Activated T-helper 17 cell treated with anti-CD3 and anti-CD28 coated beads, Interleukin-2, amount 50 U/mL, for 72 hours (primary cell): ENCODE measurements around the gene CLECL1. TPM values are rescaled to one million over a fixed set of nuclear protein-coding genes. Genes with fewer than 3 reads are reported as not detected.
"Not testable (repeated sequence)": the region's sequence is repeated elsewhere in the genome, so short reads cannot be mapped to it uniquely, and the experiment has no call there.

Experiments used
- ATAC-seq: fragments of 150-1000 bp; cut with Tn5 transposase; replicated peaks from 2 replicates; pipeline ENCODE4 v1.10.0; 2021; ENCODE audit warnings: mild to moderate bottlenecking, moderate library complexity
- H3K27ac Mint-ChIP-seq: one replicate; pipeline ENCODE4 v1.8.0; 2022; ENCODE audit warnings: mixed read lengths
- H3K27me3 Mint-ChIP-seq: one replicate; pipeline ENCODE4 v1.8.0; 2022; ENCODE audit warnings: mixed read lengths
- H3K36me3 Mint-ChIP-seq: one replicate; pipeline ENCODE4 v1.8.0; 2022; ENCODE audit warnings: low read depth, mild to moderate bottlenecking, mixed read lengths
- H3K4me1 Mint-ChIP-seq: one replicate; pipeline ENCODE4 v1.8.0; 2022; ENCODE audit warnings: mixed read lengths
- H3K4me3 Mint-ChIP-seq: one replicate; pipeline ENCODE4 v1.8.0; 2022; ENCODE audit warnings: mild to moderate bottlenecking, mixed read lengths
- H3K9me3 Mint-ChIP-seq: one replicate; pipeline ENCODE4 v1.8.0; 2022; ENCODE audit warnings: mixed read lengths
- total RNA-seq, 2 donors: library from RNA; stranded (reverse); gene quantifications; one replicate each; pipeline ENCODE4 v1.2.3, GENCODE V29; 2022

Gene CLECL1
- total RNA-seq, 2 donors from 2014 or later, result 6.1 to 7.7 TPM

DNA sequence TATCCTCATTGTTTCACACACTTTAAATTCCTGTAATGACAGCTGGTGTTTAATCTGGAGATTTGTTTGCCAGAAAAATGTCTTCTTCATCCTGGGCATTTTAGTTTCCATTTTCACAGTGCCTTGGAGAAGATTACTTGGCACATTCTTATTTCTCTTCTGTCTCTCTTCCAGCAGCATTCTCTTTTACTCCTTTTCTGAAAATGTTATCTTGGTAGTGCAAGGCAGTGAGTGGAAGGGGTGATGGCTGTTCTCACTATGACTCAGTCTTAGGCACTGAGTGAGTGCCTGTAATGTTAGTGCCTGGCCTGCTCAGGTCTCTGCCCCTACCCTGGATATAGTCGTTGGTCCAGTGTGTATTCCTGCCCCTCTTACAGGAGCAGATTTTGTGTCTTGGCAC lies 13.1 kb downstream of the CLECL1 start:
- ATAC-seq, result peak; percentile 96
- Mint-ChIP-seq H3K9me3 (no peaks in the 10 kb centered on the region), H3K4me1 (peaks cover 5% of the 10 kb centered on the region), H3K27me3 (no peaks in the 10 kb centered on the region), H3K4me3 (no peak overlapping the region), H3K27ac (no peak overlapping the region), H3K36me3 (no peaks in the 10 kb centered on the region)

DNA sequence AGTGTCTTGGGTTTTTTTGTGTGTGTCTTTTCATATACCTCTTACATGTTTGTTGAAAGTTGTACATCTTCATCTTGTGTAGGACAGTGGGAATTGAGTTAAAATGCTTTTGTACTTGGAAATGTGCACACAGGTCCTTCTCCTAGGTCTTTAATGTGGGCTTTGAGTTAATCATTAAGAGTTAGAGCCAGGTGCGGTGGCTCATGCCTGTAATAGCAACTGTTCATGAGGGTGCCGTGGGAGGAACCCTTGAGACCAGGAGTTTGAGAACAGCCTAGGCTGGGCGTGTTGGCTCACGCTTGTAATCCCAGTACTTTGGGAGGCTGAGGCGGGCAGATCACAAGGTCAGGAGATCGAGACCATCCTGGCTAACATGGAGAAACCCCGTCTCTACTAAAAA lies 13.9 kb downstream of the CLECL1 start:
- Mint-ChIP-seq H3K4me1 (peaks cover 5% of the 10 kb centered on the region), H3K36me3 (no peaks in the 10 kb centered on the region), H3K4me3 (no peak overlapping the region), H3K9me3 (no peaks in the 10 kb centered on the region), H3K27ac (no peak overlapping the region), H3K27me3 (no peaks in the 10 kb centered on the region)
- ATAC-seq, result no peak

DNA sequence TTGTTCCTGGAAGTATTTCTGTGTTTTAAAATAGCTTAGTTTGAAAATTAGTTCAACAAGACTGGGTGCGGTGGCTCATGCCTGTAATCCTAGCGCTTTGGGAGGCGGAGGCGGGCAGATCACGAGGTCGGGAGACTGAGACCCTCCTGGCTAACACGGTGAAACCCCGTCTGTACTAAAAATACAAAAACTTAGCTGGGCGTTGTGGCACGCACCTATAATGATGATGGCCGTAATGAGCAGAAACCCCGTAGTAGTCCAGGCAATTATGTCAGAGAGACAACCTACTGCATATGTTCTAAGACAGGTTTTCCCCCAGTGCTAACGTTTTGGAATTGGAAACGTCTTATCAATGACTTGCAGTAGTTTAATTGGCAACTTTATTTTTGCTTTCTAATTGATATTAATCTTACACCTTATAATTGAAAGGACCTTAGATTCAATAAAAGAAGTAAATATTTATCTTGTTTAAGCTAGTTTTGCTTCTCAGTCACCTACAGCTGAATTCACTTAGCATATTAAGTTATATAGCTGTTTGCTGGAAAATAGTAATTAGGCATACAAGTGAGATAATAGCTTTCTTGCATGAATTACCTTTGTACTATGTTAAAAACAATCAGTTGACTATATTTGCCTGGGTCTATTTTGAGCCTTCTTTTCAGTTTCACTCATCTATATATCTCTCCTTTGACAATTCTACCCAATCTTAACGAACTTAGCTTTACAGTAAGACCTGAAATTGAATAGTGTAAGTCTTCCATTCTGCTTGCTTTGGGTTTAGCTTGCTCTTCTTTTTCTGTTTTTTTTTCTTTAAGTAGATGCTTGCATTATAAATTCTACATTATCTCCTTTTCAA lies 15.6 kb downstream of the CLECL1 start:
- no peaks in the 10 kb centered on the region for H3K27me3 Mint-ChIP-seq
- no peak for ATAC-seq
- H3K36me3 Mint-ChIP-seq, result no peaks in the 10 kb centered on the region
- no peak overlapping the region for H3K4me3 Mint-ChIP-seq
- peaks cover 5% of the 10 kb centered on the region for H3K4me1 Mint-ChIP-seq
- H3K9me3 Mint-ChIP-seq, result no peaks in the 10 kb centered on the region
- H3K27ac Mint-ChIP-seq, result no peak overlapping the region

DNA sequence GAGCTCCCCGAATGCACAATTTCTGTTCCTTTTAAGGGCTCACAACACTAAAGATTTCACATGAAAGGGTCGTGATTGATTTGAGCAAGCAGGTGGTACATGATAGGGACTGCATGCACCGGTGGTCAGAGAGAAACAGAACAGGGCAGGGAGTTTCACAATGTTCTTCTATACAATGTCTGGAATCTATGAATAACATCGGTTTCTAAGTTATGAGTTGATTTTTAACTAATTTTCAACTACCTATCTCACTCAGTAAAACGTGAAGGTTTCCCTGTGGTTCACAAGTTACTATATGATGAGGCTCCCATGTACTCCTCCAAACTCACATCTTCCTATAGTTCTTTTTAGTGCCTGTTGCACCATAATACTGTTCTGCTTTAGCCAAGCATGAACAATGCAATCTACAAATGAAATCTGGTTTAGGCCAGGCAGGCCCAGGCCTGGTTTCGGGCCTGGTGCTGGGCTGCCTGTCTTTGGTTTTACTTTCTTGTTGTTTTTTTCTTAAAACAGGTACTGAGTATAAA lies 19.8 kb downstream of the CLECL1 start:
- H3K27ac Mint-ChIP-seq, result not testable (repeated sequence)
- peak; percentile 69 for ATAC-seq

DNA sequence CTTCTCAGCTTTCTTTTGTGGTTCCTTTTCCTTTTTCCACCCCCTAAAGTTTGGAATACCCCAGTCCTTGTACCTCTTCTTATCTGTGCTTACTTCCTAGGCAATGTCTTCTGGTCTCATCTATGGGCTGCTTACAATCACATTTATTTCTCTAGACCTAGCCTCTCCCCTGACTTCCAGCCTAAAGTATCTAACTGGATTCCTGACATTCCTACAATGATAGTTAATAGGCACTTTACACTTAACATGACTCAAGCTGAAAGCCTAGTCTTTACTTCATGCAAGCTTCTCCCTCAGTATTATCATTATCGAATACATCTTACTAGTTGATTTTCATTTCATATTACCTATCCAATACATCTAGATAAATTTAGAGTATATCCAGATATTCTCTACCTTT lies 21.2 kb downstream of the CLECL1 start:
- H3K4me1 Mint-ChIP-seq, result peaks cover 13% of the 10 kb centered on the region
- H3K9me3 Mint-ChIP-seq, result no peaks in the 10 kb centered on the region
- no peak for ATAC-seq
- no peak overlapping the region for H3K27ac Mint-ChIP-seq
- H3K4me3 Mint-ChIP-seq, result no peak overlapping the region
- H3K27me3 Mint-ChIP-seq, result no peaks in the 10 kb centered on the region
- no peaks in the 10 kb centered on the region for H3K36me3 Mint-ChIP-seq

More for the DNA sequence above, 19.8 kb downstream of the CLECL1 start:
- H3K9me3 Mint-ChIP-seq, H3K27me3 Mint-ChIP-seq, H3K4me1 Mint-ChIP-seq, H3K36me3 Mint-ChIP-seq, H3K4me3 Mint-ChIP-seq: not testable (repeated sequence)

DNA sequence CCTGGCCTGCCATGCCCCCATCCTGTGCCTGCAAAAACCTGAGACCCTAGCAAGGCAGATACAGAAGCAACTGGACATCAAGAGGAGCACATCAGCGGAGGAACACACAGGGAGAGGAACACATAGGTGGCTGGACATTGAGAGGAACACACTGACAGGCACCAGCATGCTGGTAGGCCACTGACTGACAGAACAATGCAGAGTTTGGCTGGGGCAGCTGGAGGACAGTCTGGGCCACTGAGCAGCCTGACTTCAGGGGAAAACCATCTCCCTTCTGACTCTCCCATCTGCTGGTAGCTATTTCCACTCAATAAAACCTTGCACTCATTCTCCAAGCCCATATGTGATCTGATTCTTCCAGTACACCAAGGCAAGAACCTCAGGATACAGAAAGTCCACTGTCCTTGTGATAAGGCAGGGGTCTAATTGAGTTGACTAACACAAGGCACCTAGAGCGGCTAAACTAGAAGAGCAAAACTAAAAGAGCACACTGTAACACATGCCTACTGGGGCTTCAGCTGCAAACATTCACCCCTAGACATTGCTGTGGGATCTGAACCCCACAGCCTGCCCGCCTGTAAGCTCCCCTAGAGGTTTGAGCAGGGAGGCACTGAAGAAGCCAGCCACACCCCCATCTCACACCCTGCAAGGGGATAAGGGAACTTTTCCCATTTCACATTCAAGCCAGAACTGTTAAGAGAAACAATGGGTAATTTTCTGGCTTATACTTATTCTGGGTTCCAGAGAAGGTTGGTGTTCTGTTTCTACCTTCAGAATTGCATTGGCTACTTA lies 22.1 kb downstream of the CLECL1 start:
- ATAC-seq, result no peak
- H3K9me3 Mint-ChIP-seq, result peaks cover 6% of the 10 kb centered on the region
- H3K27me3 Mint-ChIP-seq, result no peaks in the 10 kb centered on the region
- H3K27ac Mint-ChIP-seq, result no peak overlapping the region
- H3K36me3 Mint-ChIP-seq, result no peaks in the 10 kb centered on the region
- peaks cover 22% of the 10 kb centered on the region for H3K4me1 Mint-ChIP-seq
- H3K4me3 Mint-ChIP-seq, result no peak overlapping the region

DNA sequence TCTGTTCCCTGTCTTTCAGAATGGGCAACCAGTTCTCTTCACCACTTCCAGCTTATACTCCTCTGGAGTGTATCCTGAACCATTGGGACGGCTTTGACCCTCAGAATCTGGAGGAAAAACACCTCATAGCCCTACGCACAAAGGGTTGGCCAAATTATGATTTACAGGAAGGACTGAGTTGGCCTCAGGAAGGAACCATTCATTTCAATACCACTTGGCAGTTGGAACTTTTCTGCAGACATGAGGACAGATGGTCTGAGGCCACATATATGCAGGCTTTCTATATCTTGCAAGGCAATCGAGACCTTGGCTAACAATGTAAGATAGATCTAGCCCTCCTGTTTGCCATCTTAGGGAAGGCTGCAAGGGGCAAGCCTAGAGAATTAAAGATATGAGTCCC lies 24.0 kb downstream of the CLECL1 start:
- H3K27ac Mint-ChIP-seq, result peak overlapping the region; percentile 20
- peaks cover 27% of the 10 kb centered on the region for H3K4me1 Mint-ChIP-seq
- ATAC-seq, result no peak
- no peak overlapping the region for H3K4me3 Mint-ChIP-seq
- H3K36me3 Mint-ChIP-seq, result no peaks in the 10 kb centered on the region
- no peaks in the 10 kb centered on the region for H3K27me3 Mint-ChIP-seq
- peaks cover 6% of the 10 kb centered on the region for H3K9me3 Mint-ChIP-seq

DNA sequence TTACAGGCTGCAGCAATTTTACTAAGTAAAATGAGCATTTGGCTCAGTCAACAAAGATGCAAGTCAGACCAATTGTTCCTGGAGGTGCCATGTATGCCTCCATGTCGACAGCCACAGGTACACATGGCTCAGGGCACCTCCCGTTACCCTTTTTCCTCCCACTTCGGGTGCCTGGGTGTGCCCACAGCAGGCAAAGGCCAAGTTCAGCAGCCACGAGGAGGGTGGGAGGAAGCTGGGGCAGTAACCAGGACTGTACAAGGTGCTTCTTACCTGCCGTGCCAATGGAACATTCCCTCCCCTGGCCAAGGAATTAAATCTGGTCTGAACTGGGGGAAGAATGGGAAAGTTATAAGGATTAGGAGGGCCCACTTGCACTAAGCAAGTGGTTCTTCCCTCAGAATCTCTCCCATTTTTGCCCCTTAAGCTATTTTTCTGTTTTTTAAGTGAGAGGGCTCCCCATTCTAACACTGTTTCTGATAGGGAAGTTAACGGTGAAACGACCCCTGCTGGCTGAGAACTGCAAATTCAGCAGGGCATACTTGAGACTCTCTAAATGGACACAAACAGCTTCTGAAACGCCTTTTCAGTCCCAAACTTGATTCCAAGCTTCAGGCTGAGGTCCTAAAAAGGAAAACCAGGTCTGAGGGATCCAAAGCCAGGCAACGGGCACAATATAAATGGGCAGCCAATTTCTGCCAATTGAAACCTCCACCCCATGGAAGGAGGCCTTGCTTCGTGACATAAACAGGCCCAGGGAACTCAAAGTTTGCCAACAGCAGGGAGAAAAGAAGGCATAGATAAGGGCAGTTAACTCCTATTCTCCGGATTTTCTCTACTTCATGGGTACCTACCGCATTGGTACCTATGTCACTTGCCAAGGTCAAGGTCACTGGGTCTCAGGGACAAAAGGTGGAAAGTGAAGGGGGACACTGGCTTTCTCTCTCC lies 24.8 kb downstream of the CLECL1 start:
- Mint-ChIP-seq H3K36me3 (no peaks in the 10 kb centered on the region), H3K9me3 (peaks cover 6% of the 10 kb centered on the region), H3K27me3 (no peaks in the 10 kb centered on the region), H3K4me3 (peak overlapping the region; percentile 88), H3K4me1 (peaks cover 27% of the 10 kb centered on the region), H3K27ac (peak overlapping the region; percentile 91)
- ATAC-seq, result peak; percentile 79

DNA sequence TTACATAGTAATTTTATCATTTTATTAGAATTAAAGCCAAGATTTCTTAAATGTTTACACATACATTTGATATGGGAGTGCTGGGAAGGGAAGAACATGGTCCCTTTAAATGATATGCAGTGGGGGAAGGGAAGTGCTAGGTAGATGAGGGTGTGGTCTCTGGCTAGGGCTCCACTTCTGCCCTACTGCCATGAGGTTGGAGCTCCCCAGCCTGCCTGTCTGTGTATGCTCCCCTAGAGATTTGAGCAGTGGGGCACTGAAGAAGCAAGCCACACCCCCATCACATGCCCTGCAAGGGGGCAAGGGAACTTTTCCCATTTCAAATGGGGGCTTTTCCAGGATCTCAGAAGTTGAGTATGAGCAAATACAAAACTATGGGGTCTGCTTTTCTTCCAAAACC lies 25.5 kb downstream of the CLECL1 start:
- Mint-ChIP-seq H3K4me3 (peak overlapping the region; percentile 88), H3K4me1 (peaks cover 33% of the 10 kb centered on the region), H3K9me3 (peaks cover 6% of the 10 kb centered on the region), H3K27me3 (no peaks in the 10 kb centered on the region), H3K36me3 (no peaks in the 10 kb centered on the region), H3K27ac (peak overlapping the region; percentile 91)
- ATAC-seq, result no peak

DNA sequence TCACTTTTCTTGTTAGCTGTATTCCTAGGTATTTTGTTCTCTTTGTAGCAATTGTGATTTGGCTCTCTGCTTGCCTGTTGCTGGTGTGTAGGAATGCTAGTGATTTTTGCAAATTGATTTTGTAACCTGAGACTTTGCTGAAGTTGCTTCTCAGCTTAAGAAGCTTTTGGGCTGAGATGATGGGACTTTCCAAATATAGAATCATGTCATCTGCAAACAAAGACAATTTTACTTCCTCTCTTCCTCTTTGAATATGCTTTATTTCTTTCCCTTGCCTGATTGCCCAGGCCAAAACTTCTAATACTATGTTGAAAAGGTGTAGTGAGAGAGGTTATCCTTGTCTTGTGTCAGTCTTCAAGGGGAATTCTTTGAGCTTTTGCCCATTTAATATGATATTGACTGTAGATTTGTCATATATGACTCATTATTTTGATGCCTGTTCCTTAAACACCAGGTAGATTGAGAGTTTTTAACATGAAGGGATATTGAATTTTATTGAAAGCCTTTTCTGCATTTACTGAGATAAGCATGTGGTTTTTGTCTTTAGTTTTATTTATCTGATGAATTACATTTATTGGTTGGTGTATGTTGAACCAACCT lies 26.7 kb downstream of the CLECL1 start:
- Mint-ChIP-seq H3K9me3 (peaks cover 6% of the 10 kb centered on the region), H3K27me3 (no peaks in the 10 kb centered on the region), H3K36me3 (no peaks in the 10 kb centered on the region), H3K27ac (peak overlapping the region; percentile 39), H3K4me1 (peaks cover 42% of the 10 kb centered on the region), H3K4me3 (peak overlapping the region; percentile 43)
- peak; percentile 15 for ATAC-seq

DNA sequence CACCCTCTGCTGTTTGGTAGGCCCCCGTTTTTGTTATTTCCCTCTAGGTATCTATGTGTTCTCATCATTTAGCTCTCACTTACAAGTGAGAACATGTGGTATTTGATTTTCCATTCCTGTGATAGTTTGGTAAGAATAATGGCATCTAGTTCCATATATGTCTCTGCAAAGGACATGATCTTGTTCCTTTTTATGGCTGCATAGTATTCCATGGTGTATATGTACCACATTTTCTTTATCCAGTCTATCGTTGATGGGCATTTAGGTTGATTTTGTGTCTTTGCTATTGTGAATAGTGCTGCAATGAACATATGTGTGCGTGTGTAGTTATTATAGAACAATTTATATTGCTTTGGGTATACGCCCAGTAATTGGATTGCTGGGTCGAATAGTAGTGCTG lies 28.3 kb downstream of the CLECL1 start:
- not testable (repeated sequence) for H3K36me3 Mint-ChIP-seq

DNA sequence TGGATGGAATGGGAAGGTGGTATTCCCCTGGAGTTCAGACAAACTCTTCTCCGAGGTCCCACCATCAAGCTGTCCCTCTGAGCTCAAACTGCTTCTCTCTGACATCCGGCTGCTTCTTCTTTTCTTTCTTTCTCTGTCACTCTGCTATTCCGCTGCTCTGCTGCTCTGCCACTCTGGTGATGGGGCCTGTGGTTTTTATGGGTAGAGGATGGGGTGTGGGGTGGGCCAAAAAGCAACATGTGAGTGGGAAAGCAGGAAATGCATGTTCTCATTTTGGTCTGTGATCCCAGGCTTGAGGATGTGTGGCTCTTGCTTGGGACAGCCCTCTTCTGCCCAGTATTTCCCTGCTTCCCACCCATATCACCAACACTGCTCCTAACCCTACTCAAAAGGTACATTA lies 30.6 kb downstream of the CLECL1 start:
- ATAC-seq, result peak; percentile 54
- Mint-ChIP-seq H3K36me3 (peaks cover 6% of the 10 kb centered on the region), H3K9me3 (peaks cover 6% of the 10 kb centered on the region), H3K27me3 (no peaks in the 10 kb centered on the region), H3K27ac (peak overlapping the region; percentile 87), H3K4me1 (peaks cover 50% of the 10 kb centered on the region), H3K4me3 (peak overlapping the region; percentile 80)

More for the DNA sequence above, 28.3 kb downstream of the CLECL1 start:
- not testable (repeated sequence) for H3K9me3 Mint-ChIP-seq, ATAC-seq, H3K27ac Mint-ChIP-seq, H3K4me3 Mint-ChIP-seq, H3K27me3 Mint-ChIP-seq
- peaks cover 55% of the 10 kb centered on the region for H3K4me1 Mint-ChIP-seq

DNA sequence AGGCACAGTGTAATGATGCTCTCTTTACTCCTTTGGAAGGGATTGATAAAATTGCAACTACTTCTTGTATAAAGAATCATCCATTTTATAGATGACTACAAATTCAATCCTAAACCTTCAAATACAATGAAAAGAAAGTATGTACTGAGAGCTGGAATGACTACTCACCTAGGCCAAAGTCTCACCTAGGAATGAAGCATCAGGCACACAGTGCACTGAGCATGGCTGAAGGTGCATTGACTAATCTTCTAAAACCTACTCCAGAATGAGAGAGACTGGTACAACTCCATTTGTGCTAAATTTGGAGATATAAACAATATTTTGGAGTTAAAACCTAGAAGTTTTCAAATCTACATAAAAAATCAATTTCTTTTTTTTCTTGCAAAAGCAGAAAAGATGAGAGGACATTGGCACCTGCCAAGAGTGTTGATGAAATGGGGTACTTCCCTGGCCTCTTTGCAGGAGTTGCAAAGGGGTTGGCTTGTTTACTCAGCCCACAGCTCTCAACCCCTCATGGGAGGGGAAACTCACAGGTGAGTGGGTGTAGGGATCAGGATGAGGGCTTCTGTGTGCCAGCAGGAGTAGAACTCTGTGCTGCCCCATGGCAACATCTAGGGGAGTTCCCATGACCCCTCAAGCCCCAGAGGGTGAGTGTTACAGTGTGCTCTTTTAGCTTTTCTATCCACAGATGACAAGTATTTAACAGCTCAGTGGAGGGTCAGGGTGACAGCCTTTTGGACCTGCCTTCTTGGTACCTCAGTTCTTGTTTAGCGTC lies 31.3 kb downstream of the CLECL1 start:
- peak overlapping the region; percentile 87 for H3K27ac Mint-ChIP-seq
- peak; percentile 74 for ATAC-seq
- peak overlapping the region; percentile 80 for H3K4me3 Mint-ChIP-seq
- H3K36me3 Mint-ChIP-seq, result peaks cover 13% of the 10 kb centered on the region
- H3K4me1 Mint-ChIP-seq, result peaks cover 46% of the 10 kb centered on the region
- peaks cover 6% of the 10 kb centered on the region for H3K9me3 Mint-ChIP-seq
- no peaks in the 10 kb centered on the region for H3K27me3 Mint-ChIP-seq
